Measurements from ENCODE around the gene SPECC1L.
"Not testable (repeated sequence)": the region's sequence is repeated elsewhere in the genome, so short reads cannot be mapped to it uniquely, and the experiment has no call there.

Gene SPECC1L

GRCh38 chr22:24233235-24233634 is 37.4 kb upstream of the SPECC1L start:
- H3K9ac ChIP-seq (ENCODE audit: insufficient read length), result no peak overlapping the region
- TF ChIP-seq POLR2AphosphoS5 (IDR thresholded peaks at IDR 0.05; ENCODE audit: borderline replicate concordance, low read depth, low read length) (no peak), FOXP2 (optimal IDR thresholded peaks at IDR 0.05; ENCODE audit: control extremely low read depth, extremely low read length, insufficient read depth) (no peak), EZH2 (IDR thresholded peaks at IDR 0.05) (no peak)
- no peaks in the 10 kb centered on the region for H3K9me3 ChIP-seq (ENCODE audit: low read depth, low read length)
- no peaks in the 10 kb centered on the region for H3K36me3 ChIP-seq (ENCODE audit: insufficient read depth, low read length)
- no peak for DNase-seq (ENCODE audit: low read depth, low spot score)
- no peak overlapping the region for H3K4me3 ChIP-seq
- no peak overlapping the region for H3K27ac ChIP-seq

- DNase-seq (ENCODE audit: low read depth, low spot score), result no peak
- Histone ChIP-seq H3K9ac (ENCODE audit: insufficient read length) (no peak overlapping the region), H3K4me3 (no peak overlapping the region), H3K27ac (no peak overlapping the region), H3K36me3 (ENCODE audit: insufficient read depth, low read length) (no peaks in the 10 kb centered on the region), H3K9me3 (ENCODE audit: low read depth, low read length) (no peaks in the 10 kb centered on the region)
- no peak for TF ChIP-seq EZH2 (IDR thresholded peaks at IDR 0.05)
- TF ChIP-seq POLR2AphosphoS5 (IDR thresholded peaks at IDR 0.05; ENCODE audit: borderline replicate concordance, low read depth, low read length), result no peak
- TF ChIP-seq FOXP2 (optimal IDR thresholded peaks at IDR 0.05; ENCODE audit: control extremely low read depth, extremely low read length, insufficient read depth), result no peak
Measured at GRCh38 chr22:24233816-24234215, 36.8 kb upstream of the SPECC1L start.

- no peaks in the 10 kb centered on the region for H3K36me3 ChIP-seq (ENCODE audit: insufficient read depth, low read length)
- H3K9ac ChIP-seq (ENCODE audit: insufficient read length), result no peak overlapping the region
- no peaks in the 10 kb centered on the region for H3K9me3 ChIP-seq (ENCODE audit: low read depth, low read length)
- TF ChIP-seq FOXP2 (optimal IDR thresholded peaks at IDR 0.05; ENCODE audit: control extremely low read depth, extremely low read length, insufficient read depth) (no peak), EZH2 (IDR thresholded peaks at IDR 0.05) (no peak), POLR2AphosphoS5 (IDR thresholded peaks at IDR 0.05; ENCODE audit: borderline replicate concordance, low read depth, low read length) (no peak)
- H3K27ac ChIP-seq, result no peak overlapping the region
- H3K4me3 ChIP-seq, result no peak overlapping the region
- DNase-seq (ENCODE audit: low read depth, low spot score), result no peak
Measured at GRCh38 chr22:24235315-24235714, 35.3 kb upstream of the SPECC1L start.

GRCh38 chr22:24236656-24237055 is 34.0 kb upstream of the SPECC1L start:
- DNase-seq (ENCODE audit: low read depth, low spot score), result no peak
- no peak for TF ChIP-seq POLR2AphosphoS5 (IDR thresholded peaks at IDR 0.05; ENCODE audit: borderline replicate concordance, low read depth, low read length)
- TF ChIP-seq EZH2 (IDR thresholded peaks at IDR 0.05), result no peak
- no peak for TF ChIP-seq FOXP2 (optimal IDR thresholded peaks at IDR 0.05; ENCODE audit: control extremely low read depth, extremely low read length, insufficient read depth)
- no peaks in the 10 kb centered on the region for H3K9me3 ChIP-seq (ENCODE audit: low read depth, low read length)
- no peak overlapping the region for H3K27ac ChIP-seq
- H3K9ac ChIP-seq (ENCODE audit: insufficient read length), result no peak overlapping the region
- no peak overlapping the region for H3K4me3 ChIP-seq
- H3K36me3 ChIP-seq (ENCODE audit: insufficient read depth, low read length), result no peaks in the 10 kb centered on the region

- not testable (repeated sequence) for H3K9ac ChIP-seq (ENCODE audit: insufficient read length); DNase-seq (ENCODE audit: low read depth, low spot score); H3K36me3 ChIP-seq (ENCODE audit: insufficient read depth, low read length); H3K4me3 ChIP-seq; H3K27ac ChIP-seq; H3K9me3 ChIP-seq (ENCODE audit: low read depth, low read length)
Measured at GRCh38 chr22:24238101-24238694, 32.4 kb upstream of the SPECC1L start.

- H3K4me3 ChIP-seq, result no peak overlapping the region
- DNase-seq (ENCODE audit: low read depth, low spot score), result no peak
- no peaks in the 10 kb centered on the region for H3K9me3 ChIP-seq (ENCODE audit: low read depth, low read length)
- TF ChIP-seq POLR2AphosphoS5 (IDR thresholded peaks at IDR 0.05; ENCODE audit: borderline replicate concordance, low read depth, low read length) (no peak), EZH2 (IDR thresholded peaks at IDR 0.05) (no peak)
- H3K36me3 ChIP-seq (ENCODE audit: insufficient read depth, low read length), result no peaks in the 10 kb centered on the region
- H3K27ac ChIP-seq, result no peak overlapping the region
- H3K9ac ChIP-seq (ENCODE audit: insufficient read length), result no peak overlapping the region
Measured at GRCh38 chr22:24240381-24240780, 30.2 kb upstream of the SPECC1L start.

- not testable (repeated sequence) for H3K27ac ChIP-seq; H3K9ac ChIP-seq (ENCODE audit: insufficient read length); H3K9me3 ChIP-seq (ENCODE audit: low read depth, low read length); H3K36me3 ChIP-seq (ENCODE audit: insufficient read depth, low read length); H3K4me3 ChIP-seq; DNase-seq (ENCODE audit: low read depth, low spot score)
Measured at GRCh38 chr22:24240985-24241692, 29.5 kb upstream of the SPECC1L start.

GRCh38 chr22:24243417-24243816 is 27.2 kb upstream of the SPECC1L start:
- not testable (repeated sequence) for H3K27ac ChIP-seq; H3K9me3 ChIP-seq (ENCODE audit: low read depth, low read length); H3K36me3 ChIP-seq (ENCODE audit: insufficient read depth, low read length); DNase-seq (ENCODE audit: low read depth, low spot score); H3K4me3 ChIP-seq; H3K9ac ChIP-seq (ENCODE audit: insufficient read length)

GRCh38 chr22:24244144-24244787 is 26.4 kb upstream of the SPECC1L start:
- DNase-seq (ENCODE audit: low read depth, low spot score), result no peak
- Histone ChIP-seq H3K9me3 (ENCODE audit: low read depth, low read length) (no peaks in the 10 kb centered on the region), H3K9ac (ENCODE audit: insufficient read length) (no peak overlapping the region), H3K27ac (no peak overlapping the region), H3K4me3 (no peak overlapping the region), H3K36me3 (ENCODE audit: insufficient read depth, low read length) (no peaks in the 10 kb centered on the region)
- TF ChIP-seq POLR2AphosphoS5 (IDR thresholded peaks at IDR 0.05; ENCODE audit: borderline replicate concordance, low read depth, low read length), result no peak
- no peak for TF ChIP-seq EZH2 (IDR thresholded peaks at IDR 0.05)
- TF ChIP-seq FOXP2 (optimal IDR thresholded peaks at IDR 0.05; ENCODE audit: control extremely low read depth, extremely low read length, insufficient read depth), result no peak

GRCh38 chr22:24245030-24245431 is 25.6 kb upstream of the SPECC1L start, which contains the start of gene GGT5:
GGT5 (minus strand) TSS chr22:24245082; CDS start chr22:24244725, 357 bp downstream.
- not testable (repeated sequence) for H3K4me3 ChIP-seq; H3K9me3 ChIP-seq (ENCODE audit: low read depth, low read length); H3K9ac ChIP-seq (ENCODE audit: insufficient read length); DNase-seq (ENCODE audit: low read depth, low spot score); H3K27ac ChIP-seq; H3K36me3 ChIP-seq (ENCODE audit: insufficient read depth, low read length)

- H3K4me3 ChIP-seq; H3K9me3 ChIP-seq (ENCODE audit: low read depth, low read length); H3K9ac ChIP-seq (ENCODE audit: insufficient read length); H3K27ac ChIP-seq; DNase-seq (ENCODE audit: low read depth, low spot score); H3K36me3 ChIP-seq (ENCODE audit: insufficient read depth, low read length): not testable (repeated sequence)
Measured at GRCh38 chr22:24245584-24246561, 24.8 kb upstream of the SPECC1L start.
